GM23338 (cell line): Measurements from ENCODE around the gene DNAJC5G. TPM values are rescaled to one million over a fixed set of nuclear protein-coding genes. Genes with fewer than 3 reads are reported as not detected.

Source experiments
- ATAC-seq: fragments of 200-7000 bp; cut with Tn5 transposase; 3 replicates; pipeline ENCODE4 v1.9.1; 2020
- DNase-seq: peaks from one replicate; pipeline ENCODE4 v3.0.0-alpha.2; 2015; ENCODE audit warnings: low spot score
- H2AFZ ChIP-seq: fragments of 200-600 bp; sonication (generic); 2 replicates; pipeline ENCODE4 v1.8.0; 2016; ENCODE audit warnings: antibody characterized with exemption, mild to moderate bottlenecking, moderate library complexity
- H3F3A ChIP-seq: fragments of 200-600 bp; sonication (generic); replicated peaks from 2 replicates; pipeline ENCODE4 v1.8.0; 2017; ENCODE audit warnings: antibody characterized with exemption, mixed run types, low read depth
- H3K27ac ChIP-seq: fragments of 200-600 bp; sonication (generic); 2 replicates; pipeline ENCODE4 v1.6.1; 2016; ENCODE audit warnings: low read depth
- H3K27me3 ChIP-seq: fragments of 200-600 bp; sonication (generic); 2 replicates; pipeline ENCODE4 v1.8.0; 2016; ENCODE audit warnings: mild to moderate bottlenecking, mixed run types, moderate library complexity; ENCODE audit not compliant: insufficient read depth
- H3K36me3 ChIP-seq: fragments of 200-600 bp; sonication (generic); 2 replicates; pipeline ENCODE4 v1.8.0; 2016; ENCODE audit warnings: mild to moderate bottlenecking; ENCODE audit not compliant: insufficient read depth
- H3K4me1 ChIP-seq: fragments of 200-600 bp; sonication (generic); 2 replicates; pipeline ENCODE4 v1.8.0; 2016; ENCODE audit warnings: mild to moderate bottlenecking, moderate library complexity; ENCODE audit not compliant: insufficient read depth
- H3K4me2 ChIP-seq: fragments of 200-600 bp; sonication (generic); 2 replicates; pipeline ENCODE4 v1.7.1; 2017; ENCODE audit warnings: mixed run types
- H3K4me3 ChIP-seq: fragments of 200-600 bp; sonication (generic); 2 replicates; pipeline ENCODE4 v1.6.1; 2016; ENCODE audit warnings: mixed run types
- H3K79me2 ChIP-seq: fragments of 200-600 bp; sonication (generic); replicated peaks from 2 replicates; pipeline ENCODE4 v1.8.0; 2017; ENCODE audit warnings: mild to moderate bottlenecking; ENCODE audit not compliant: insufficient read depth
- H3K9me2 ChIP-seq: fragments of 200-600 bp; sonication (generic); 2 replicates; pipeline ENCODE4 v1.8.0; 2017; ENCODE audit not compliant: insufficient read depth
- H4K20me1 ChIP-seq: fragments of 200-600 bp; sonication (generic); replicated peaks from 2 replicates; pipeline ENCODE4 v1.8.0; 2017; ENCODE audit warnings: mild to moderate bottlenecking; ENCODE audit not compliant: insufficient read depth
- H3K27ac Mint-ChIP-seq: 2 replicates; pipeline ENCODE4 v1.8.0; 2020; ENCODE audit warnings: inconsistent platforms, mild to moderate bottlenecking, moderate library complexity, mixed read lengths
- H3K27me3 Mint-ChIP-seq: 3 replicates; pipeline ENCODE4 v1.8.0; 2022; ENCODE audit warnings: low read depth, mild to moderate bottlenecking, moderate library complexity, mixed read lengths, inconsistent platforms; ENCODE audit not compliant: insufficient read depth, poor library complexity
- H3K36me3 Mint-ChIP-seq: 3 replicates; pipeline ENCODE4 v1.8.0; 2021; ENCODE audit warnings: low read depth, mild to moderate bottlenecking, inconsistent platforms, moderate library complexity, mixed read lengths
- H3K4me1 Mint-ChIP-seq: 3 replicates; pipeline ENCODE4 v1.8.0; 2020; ENCODE audit warnings: mild to moderate bottlenecking, inconsistent platforms, mixed read lengths
- H3K4me3 Mint-ChIP-seq: 3 replicates; pipeline ENCODE4 v1.8.0; 2021; ENCODE audit warnings: moderate library complexity, mild to moderate bottlenecking, inconsistent platforms, mixed read lengths
- H3K9me3 Mint-ChIP-seq: 3 replicates; pipeline ENCODE4 v1.8.0; 2020; ENCODE audit warnings: moderate library complexity, mild to moderate bottlenecking, inconsistent platforms, mixed read lengths
- CREB1 ChIP-seq: fragments of 250-450 bp; sonication (Bioruptor Pico); IDR thresholded peaks from 2 replicates; pipeline ENCODE4 v1.5.0; 2020; ENCODE audit warnings: low read depth, mild to moderate bottlenecking, moderate library complexity
- ETS1 ChIP-seq: IDR thresholded peaks from 2 replicates; pipeline ENCODE4 v1.6.1; 2016; ENCODE audit warnings: antibody characterized with exemption
- EZH2phosphoT487 ChIP-seq: fragments of 200-600 bp; sonication (generic); IDR thresholded peaks from one replicate; pipeline ENCODE4 v1.8.1; 2018; ENCODE audit warnings: antibody characterized with exemption; ENCODE audit not compliant: unreplicated experiment
- JUNB ChIP-seq: IDR thresholded peaks from one replicate; pipeline ENCODE4 v1.6.1; 2016; ENCODE audit warnings: antibody characterized with exemption; ENCODE audit not compliant: unreplicated experiment
- NANOG ChIP-seq: IDR thresholded peaks from 2 replicates; pipeline ENCODE4 v1.6.1; 2016; ENCODE audit warnings: antibody characterized with exemption, borderline replicate concordance
- POLR2AphosphoS5 ChIP-seq: IDR thresholded peaks from 2 replicates; pipeline ENCODE4 v1.6.1; 2016; ENCODE audit warnings: antibody characterized with exemption, low read depth
- STAT1 ChIP-seq: IDR thresholded peaks from one replicate; pipeline ENCODE4 v1.6.1; 2016; ENCODE audit warnings: antibody characterized with exemption; ENCODE audit not compliant: unreplicated experiment
- ZNF114 ChIP-seq: fragments of 250-450 bp; sonication (Bioruptor Pico); IDR thresholded peaks from 2 replicates; pipeline ENCODE4 v1.5.0; 2020; ENCODE audit warnings: mild to moderate bottlenecking, moderate library complexity
- ZNF331 ChIP-seq: fragments of 250-450 bp; sonication (Bioruptor Pico); IDR thresholded peaks from 2 replicates; pipeline ENCODE4 v1.5.0; 2020; ENCODE audit warnings: low read depth, mild to moderate bottlenecking, moderate library complexity
- ZNF462 ChIP-seq: fragments of 250-450 bp; sonication (Bioruptor Pico); IDR thresholded peaks from 2 replicates; pipeline ENCODE4 v1.5.0; 2020; ENCODE audit warnings: mild to moderate bottlenecking, moderate library complexity
- polyA plus RNA-seq: library from polyadenylated mRNA; unstranded; fragments of >200 nt; fragmentation: Nextera tagmentation; extraction: Ambion mirVana; gene quantifications from 2 replicates; pipeline ENCODE4 v1.2.1, GENCODE V29; 2016
- total RNA-seq: library from RNA; depleted of rRNA; stranded (reverse); fragments of >200 nt; shearing (Covaris generic); gene quantifications from 2 replicates; pipeline ENCODE4 v1.2.3, GENCODE V29; 2014

Gene DNAJC5G
- total and polyA plus RNA-seq, 2 experiments from 2014 or later = 0.59 TPM; not detected in 1

- ATAC-seq = no peak
- no peak for TF ChIP-seq ZNF462 (CRISPR knock-in tag)
- no peak for TF ChIP-seq POLR2AphosphoS5
- no peak overlapping the region for H3K4me3 Mint-ChIP-seq
These were observed 34.4 kb downstream of the DNAJC5G start for GRCh38 chr2:27309651-27310050.

GRCh38 chr2:27312152-27312551, 36.9 kb downstream of the DNAJC5G start:
- no peaks in the 10 kb centered on the region for H3K79me2 ChIP-seq
- DNase-seq (no peak), ATAC-seq (no peak)
- Mint-ChIP-seq H3K27me3 (peaks cover 25% of the 10 kb centered on the region), H3K27ac (no peak overlapping the region), H3K4me3 (no peak overlapping the region), H3K9me3 (no peaks in the 10 kb centered on the region), H3K36me3 (peaks cover 5% of the 10 kb centered on the region; the same call in 1 of the 3 replicates), H3K4me1 (peaks cover 17% of the 10 kb centered on the region; the same call in 2 of the 3 replicates)
- no peak overlapping the region for H3K4me2 ChIP-seq
- no peak for TF ChIP-seq CREB1 (CRISPR knock-in tag)
- TF ChIP-seq EZH2phosphoT487 = no peak
- TF ChIP-seq NANOG = no peak
- no peak for TF ChIP-seq ZNF331
- TF ChIP-seq JUNB = no peak
- TF ChIP-seq POLR2AphosphoS5 = no peak
- TF ChIP-seq ETS1 = no peak
- no peak for TF ChIP-seq ZNF114 (CRISPR knock-in tag)
- TF ChIP-seq STAT1 = no peak
- H3K9me2 ChIP-seq = no peaks in the 10 kb centered on the region
- H3K36me3 ChIP-seq = no peaks in the 10 kb centered on the region
- H3F3A ChIP-seq = 0 out of 2 replicates have a peak, but pooled peaks cover 6% of the 10 kb centered on the region
- no peak overlapping the region for H3K27ac ChIP-seq
- H2AFZ ChIP-seq = no peak overlapping the region
- peaks cover 28% of the 10 kb centered on the region for H3K27me3 ChIP-seq
- H4K20me1 ChIP-seq = peaks cover 7% of the 10 kb centered on the region; the same call in 1 of the 2 replicates
- no peak overlapping the region for H3K4me3 ChIP-seq
- H3K4me1 ChIP-seq = peaks cover 13% of the 10 kb centered on the region

More at GRCh38 chr2:27309651-27310050, 34.4 kb downstream of the DNAJC5G start:
- Mint-ChIP-seq H3K27ac (no peak overlapping the region), H3K36me3 (peaks cover 5% of the 10 kb centered on the region; the same call in 1 of the 3 replicates), H3K4me1 (peaks cover 2% of the 10 kb centered on the region; the same call in 2 of the 3 replicates), H3K9me3 (no peaks in the 10 kb centered on the region), H3K27me3 (peaks cover 50% of the 10 kb centered on the region)
- Histone ChIP-seq H3K27ac (no peak overlapping the region), H2AFZ (no peak overlapping the region), H3K9me2 (no peaks in the 10 kb centered on the region), H3K36me3 (no peaks in the 10 kb centered on the region), H3K79me2 (no peaks in the 10 kb centered on the region), H3K4me3 (no peak overlapping the region), H3F3A (0 out of 2 replicates have a peak, but pooled peaks cover 6% of the 10 kb centered on the region), H3K27me3 (peaks cover 53% of the 10 kb centered on the region), H3K4me1 (peaks cover 9% of the 10 kb centered on the region; the same call in 1 of the 2 replicates), H4K20me1 (peaks cover 4% of the 10 kb centered on the region; the same call in 1 of the 2 replicates), H3K4me2 (no peak overlapping the region)
- DNase-seq = no peak
